GM12878 (cell line): Measurements from ENCODE around the gene TAPBPL. TPM values are rescaled to one million over a fixed set of nuclear protein-coding genes. Genes with fewer than 3 reads are reported as not detected.

ENCODE experiments used
- ATF3 ChIP-seq: IDR thresholded peaks from 2 replicates; pipeline ENCODE4 v1.6.1; 2011; ENCODE audit warnings: low read depth, mild to moderate bottlenecking, low read length, moderate library complexity, borderline replicate concordance; ENCODE audit errors: extremely low read depth
- BMI1 ChIP-seq: fragments of 450-650 bp; IDR thresholded peaks from 2 replicates; pipeline ENCODE4 v1.6.1; 2016; ENCODE audit warnings: mild to moderate bottlenecking, moderate library complexity, borderline replicate concordance
- E2F8 ChIP-seq: fragments of 450-650 bp; IDR thresholded peaks from 2 replicates; pipeline ENCODE4 v1.6.1; 2018; ENCODE audit warnings: mild to moderate bottlenecking, low read depth, moderate library complexity; ENCODE audit not compliant: partially characterized antibody
- EZH2 ChIP-seq: IDR thresholded peaks from 2 replicates; pipeline ENCODE4 v1.6.1; 2012; ENCODE audit warnings: low read depth, mild to moderate bottlenecking, control low read depth, inconsistent platforms, low read length, borderline replicate concordance; ENCODE audit not compliant: control insufficient read depth
- FOXM1 ChIP-seq: IDR thresholded peaks from 2 replicates; pipeline ENCODE4 v1.6.1; 2012; ENCODE audit warnings: low read depth, mild to moderate bottlenecking, inconsistent platforms, low read length, moderate library complexity
- IRF3 ChIP-seq: fragments of 450-650 bp; IDR thresholded peaks from 2 replicates; pipeline ENCODE4 v1.6.1; 2014; ENCODE audit warnings: mild to moderate bottlenecking
- JUND ChIP-seq: IDR thresholded peaks from 2 replicates; pipeline ENCODE4 v1.6.1; 2012; ENCODE audit warnings: low read depth, mild to moderate bottlenecking, low read length, improper control_type of control experiment, moderate library complexity
- MAX ChIP-seq: IDR thresholded peaks from 2 replicates; pipeline ENCODE4 v1.6.1; 2012; ENCODE audit warnings: low read depth, low read length, improper control_type of control experiment
- MTA2 ChIP-seq: fragments of 450-650 bp; IDR thresholded peaks from 2 replicates; pipeline ENCODE4 v1.6.1; 2016; ENCODE audit warnings: low read depth, mild to moderate bottlenecking, moderate library complexity
- PKNOX1 ChIP-seq: fragments of 450-650 bp; IDR thresholded peaks from 2 replicates; pipeline ENCODE4 v1.6.1; 2016; ENCODE audit warnings: mild to moderate bottlenecking
- RELB ChIP-seq: fragments of 450-650 bp; IDR thresholded peaks from 2 replicates; pipeline ENCODE4 v1.6.1; 2017; ENCODE audit warnings: low read depth, mild to moderate bottlenecking, moderate library complexity
- SIX5 ChIP-seq: IDR thresholded peaks from 2 replicates; pipeline ENCODE4 v1.6.1; 2011; ENCODE audit warnings: mild to moderate bottlenecking, low read depth, low read length, moderate library complexity; ENCODE audit not compliant: severe bottlenecking
- STAT1 ChIP-seq: fragments of 450-650 bp; conservative IDR thresholded peaks from 2 replicates; pipeline ENCODE4 v1.6.1; 2014; ENCODE audit warnings: antibody characterized with exemption, mild to moderate bottlenecking
- USF1 ChIP-seq: IDR thresholded peaks from 2 replicates; pipeline ENCODE4 v1.6.1; 2011; ENCODE audit warnings: borderline replicate concordance, low read depth, mild to moderate bottlenecking, moderate library complexity, mixed read lengths, low read length; ENCODE audit not compliant: insufficient read depth; ENCODE audit errors: extremely low read length
- ZBTB11 ChIP-seq: fragments of 450-650 bp; formaldehyde crosslinking; IDR thresholded peaks from 2 replicates; pipeline ENCODE4 v1.5.0; 2022; ENCODE audit warnings: mild to moderate bottlenecking, missing genetic modification characterization
- polyA plus RNA-seq, 11 experiments: library from polyadenylated mRNA; depleted of rRNA in 4 of 11; unstranded in 6 of 11; stranded (reverse) in 5 of 11; fragments of >200 nt; fragmentation: Nextera tagmentation in 4 of 11; fragmentation: Illumina TruSeq in 1 of 11; extraction: Ambion mirVana in 4 of 11; extraction: Trizol in 1 of 11; gene quantifications; 1 replicate in 1 of 11; 2 replicates in 10 of 11; pipeline versions ENCODE4 v1.2.1 to v1.2.3, GENCODE V29; 2011 to 2016; ENCODE audit warnings: inconsistent platforms in 2 of 11, missing spikeins in 2 of 11, low read depth in 1 of 11
- total RNA-seq, 4 experiments: library from RNA; depleted of rRNA in 3 of 4; stranded (reverse); fragments of >200 nt in 3 of 4; fragmentation: Illumina TruSeq in 1 of 4; extraction: Trizol in 1 of 4; gene quantifications; 2 replicates each; pipeline versions ENCODE4 v1.2.1 to v1.2.3, GENCODE V29; 2013 to 2021

TAPBPL gene
- total and polyA plus RNA-seq, 10 of the 15 experiments (the other 5 are each of a cell fraction or from before 2014, with no cell fraction given), result 12.4 to 45.0 (median 29.9) TPM

GRCh38 chr12:6451348-6452244 is at the start of gene TAPBPL (continued):
- TF ChIP-seq USF1, result no peak
- TF ChIP-seq SIX5, result peak; percentile 18
- TF ChIP-seq FOXM1, result no peak
- TF ChIP-seq PKNOX1, result peak; percentile 43
- peak; percentile 93 for TF ChIP-seq RELB
- TF ChIP-seq E2F8, result peak; percentile 32
- TF ChIP-seq ATF3, result no peak
- no peak for TF ChIP-seq EZH2
- no peak for TF ChIP-seq ZBTB11 (CRISPR knock-in tag)
- TF ChIP-seq MAX, result 0 out of 2 replicates have a peak, but pooled peaks have one; percentile 53
- no peak for TF ChIP-seq BMI1
- no peak for TF ChIP-seq JUND
- no peak for TF ChIP-seq IRF3
- TF ChIP-seq MTA2, result peak; percentile 41; the same call in 1 of the 2 replicates
- no peak for TF ChIP-seq STAT1
